ENCODE measurements around the gene KAT2A. TPM values are rescaled to one million over a fixed set of nuclear protein-coding genes. Genes with fewer than 3 reads are reported as not detected.

Gene KAT2A
- total RNA-seq, 1 donor from 2014 or later, result 4.5 TPM

Other genes starting within 250 kb of the KAT2A start
- 205 and 232 TPM in 2 replicates for gene ACLY, start 202.4 kb downstream of the KAT2A start, total RNA-seq
- 0.13 and 0.25 TPM in 2 replicates for gene ODAD4, start 190.8 kb downstream of the KAT2A start, total RNA-seq
- gene CNP, start 154.6 kb downstream of the KAT2A start, total RNA-seq, result 46.1 and 63.1 TPM in 2 replicates
- 56.9 and 59.8 TPM in 2 replicates for gene DNAJC7, start 103.9 kb downstream of the KAT2A start, total RNA-seq
- 32.2 and 45.9 TPM in 2 replicates for gene NKIRAS2, start 101.3 kb downstream of the KAT2A start, total RNA-seq
- 0.13 and 0.25 TPM in 2 replicates for gene C17orf113, start 70.8 kb downstream of the KAT2A start, total RNA-seq
- under 0.01 TPM in 1 of 2 replicates, not detected in the other for gene ZNF385C, start 22.9 kb downstream of the KAT2A start, total RNA-seq
- 3.5 TPM in 2 replicates for gene DHX58, start 8.7 kb downstream of the KAT2A start, total RNA-seq
- gene HSPB9, start 1.4 kb upstream of the KAT2A start, total RNA-seq, result under 0.01 TPM in 1 of 2 replicates, not detected in the other
- gene RAB5C, start 33.6 kb upstream of the KAT2A start, total RNA-seq, result 69.6 and 135 TPM in 2 replicates
- under 0.01 and 0.13 TPM in 2 replicates for gene KCNH4, start 59.8 kb upstream of the KAT2A start, total RNA-seq
- not detected in 2 replicates for gene HCRT, start 64.1 kb upstream of the KAT2A start, total RNA-seq
- gene GHDC, start 73.1 kb upstream of the KAT2A start, total RNA-seq, result 12.1 and 27.6 TPM in 2 replicates
- gene STAT5B, start 155.0 kb upstream of the KAT2A start, total RNA-seq, result 25.2 and 31.5 TPM in 2 replicates
- 41.8 and 45.9 TPM in 2 replicates for gene STAT5A, start 167.1 kb upstream of the KAT2A start, total RNA-seq

Data from dermis microvascular lymphatic vessel endothelial cell (primary cell).